Measurements from ENCODE around the gene JPH4. TPM values are rescaled to one million over a fixed set of nuclear protein-coding genes. Genes with fewer than 3 reads are reported as not detected.

JPH4 gene
- total RNA-seq, 2 donors from 2014 or later = 0.18 to 0.91 TPM

DNA sequence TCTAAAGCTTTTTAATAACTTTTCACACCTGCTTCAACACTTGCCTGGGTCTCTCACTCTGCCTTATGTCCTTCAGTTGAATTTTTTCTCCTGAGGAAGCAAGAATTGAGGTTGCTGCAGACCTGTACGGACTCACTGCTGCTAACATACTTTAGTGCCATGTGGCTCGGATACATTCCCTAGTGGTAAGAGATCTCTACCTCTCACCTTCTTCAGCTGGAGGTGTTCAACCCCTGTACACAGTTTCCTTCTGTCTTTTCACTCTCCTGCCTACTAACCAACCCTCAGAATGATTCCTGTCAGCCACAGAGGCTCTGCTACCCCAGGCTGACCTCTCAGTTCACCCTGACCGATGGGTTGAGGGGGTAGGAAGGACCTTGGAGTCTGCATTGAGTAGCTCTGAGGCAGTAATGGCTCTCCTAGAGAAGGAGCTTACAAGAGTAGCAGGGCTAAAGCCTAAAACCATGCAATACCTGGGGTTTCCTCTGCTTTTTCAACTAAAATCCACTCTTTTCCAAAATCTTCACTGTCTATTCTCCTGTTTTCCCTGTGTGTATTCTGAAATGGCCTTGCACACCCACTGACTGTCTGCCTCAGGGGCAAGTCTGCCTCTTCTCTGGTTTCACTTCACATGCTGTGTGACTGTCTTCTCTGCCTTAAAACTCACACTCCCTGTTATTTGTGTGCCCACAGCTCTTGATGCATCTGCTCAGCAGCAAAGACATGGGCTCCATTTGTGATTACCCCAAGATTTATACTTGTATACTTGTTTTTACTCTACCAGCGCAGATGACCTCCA is 43.5 kb upstream of the JPH4 start:
- H3K36me3 ChIP-seq (ENCODE audit: control insufficient read depth, insufficient read depth, low read length) = no peaks in the 10 kb centered on the region
- H3K9me3 ChIP-seq (ENCODE audit: control insufficient read depth, low read length) = peaks cover 73% of the 10 kb centered on the region
- WGBS, 2 experiments (ENCODE audit: insufficient coverage in 1 of 2, insufficient read length in 1 of 2) = 80 to 93% methylated on average over 3 to 4 of the region's 4 CpGs
- H3K4me3 ChIP-seq (ENCODE audit: low read length) = no peak overlapping the region
- TF ChIP-seq, protein P1, sequence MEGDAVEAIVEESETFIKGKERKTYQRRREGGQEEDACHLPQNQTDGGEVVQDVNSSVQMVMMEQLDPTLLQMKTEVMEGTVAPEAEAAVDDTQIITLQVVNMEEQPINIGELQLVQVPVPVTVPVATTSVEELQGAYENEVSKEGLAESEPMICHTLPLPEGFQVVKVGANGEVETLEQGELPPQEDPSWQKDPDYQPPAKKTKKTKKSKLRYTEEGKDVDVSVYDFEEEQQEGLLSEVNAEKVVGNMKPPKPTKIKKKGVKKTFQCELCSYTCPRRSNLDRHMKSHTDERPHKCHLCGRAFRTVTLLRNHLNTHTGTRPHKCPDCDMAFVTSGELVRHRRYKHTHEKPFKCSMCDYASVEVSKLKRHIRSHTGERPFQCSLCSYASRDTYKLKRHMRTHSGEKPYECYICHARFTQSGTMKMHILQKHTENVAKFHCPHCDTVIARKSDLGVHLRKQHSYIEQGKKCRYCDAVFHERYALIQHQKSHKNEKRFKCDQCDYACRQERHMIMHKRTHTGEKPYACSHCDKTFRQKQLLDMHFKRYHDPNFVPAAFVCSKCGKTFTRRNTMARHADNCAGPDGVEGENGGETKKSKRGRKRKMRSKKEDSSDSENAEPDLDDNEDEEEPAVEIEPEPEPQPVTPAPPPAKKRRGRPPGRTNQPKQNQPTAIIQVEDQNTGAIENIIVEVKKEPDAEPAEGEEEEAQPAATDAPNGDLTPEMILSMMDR (conservative IDR thresholded peaks at IDR 0.05) = no peak
- no peak overlapping the region for H3K27ac ChIP-seq (ENCODE audit: low read depth, low read length)
- Mint-ChIP-seq H3K27ac (no peak overlapping the region), H3K4me3 (no peak overlapping the region), H3K9me3 (peaks cover 68% of the 10 kb centered on the region), H3K27me3 (ENCODE audit: insufficient read depth) (peaks cover 15% of the 10 kb centered on the region), H3K4me1 (no peaks in the 10 kb centered on the region), H3K36me3 (ENCODE audit: low read depth) (no peaks in the 10 kb centered on the region)
- DNase-seq = no peak
- H3K27me3 ChIP-seq (ENCODE audit: control insufficient read depth, insufficient read depth, low read length, poor library complexity, severe bottlenecking) = no peaks in the 10 kb centered on the region
- H3K4me1 ChIP-seq (ENCODE audit: control insufficient read depth, insufficient read depth, low read length) = peaks cover 3% of the 10 kb centered on the region
- H3K9ac ChIP-seq (ENCODE audit: extremely low read depth, low read length, poor library complexity, severe bottlenecking) = no peak overlapping the region

DNA sequence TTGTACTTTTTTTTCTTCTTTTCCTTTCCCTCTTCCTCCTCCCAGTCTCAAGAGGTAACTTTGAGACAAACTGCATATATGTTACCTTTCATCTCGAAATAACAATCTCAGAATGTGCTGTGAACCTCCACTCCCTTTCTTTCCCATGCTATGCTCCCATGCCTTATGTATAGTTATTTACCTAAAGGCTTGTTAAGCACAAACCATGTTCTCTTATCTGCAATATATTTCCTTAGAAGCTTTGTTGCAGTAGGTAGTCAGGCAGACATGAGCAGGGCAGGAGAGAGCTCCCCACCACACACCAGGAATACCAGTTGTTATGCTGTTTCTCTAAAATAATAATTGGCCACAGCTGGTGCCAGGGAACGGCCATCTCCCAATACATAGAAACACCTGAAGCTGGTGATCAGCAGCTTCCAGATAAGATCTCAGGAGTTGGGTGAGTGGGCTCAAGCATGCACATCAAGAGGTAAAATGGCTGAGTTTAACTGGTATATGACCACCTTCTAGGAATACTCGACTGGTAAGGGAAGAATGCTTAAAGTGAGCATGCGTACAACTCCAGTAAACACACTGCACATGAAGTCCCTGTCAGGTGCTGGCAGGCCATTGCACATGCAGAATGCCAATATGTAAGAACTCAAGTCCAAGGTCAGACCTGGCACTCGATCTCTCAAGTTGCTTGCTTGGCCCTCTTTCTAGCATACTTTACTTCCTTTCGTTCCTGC is 42.8 kb upstream of the JPH4 start:
- DNase-seq = no peak
- H3K4me3 ChIP-seq (ENCODE audit: low read length) = no peak overlapping the region
- H3K27ac ChIP-seq (ENCODE audit: low read depth, low read length) = no peak overlapping the region
- no peaks in the 10 kb centered on the region for H3K27me3 ChIP-seq (ENCODE audit: control insufficient read depth, insufficient read depth, low read length, poor library complexity, severe bottlenecking)
- H3K9me3 ChIP-seq (ENCODE audit: control insufficient read depth, low read length) = peaks cover 65% of the 10 kb centered on the region
- Mint-ChIP-seq H3K36me3 (ENCODE audit: low read depth) (no peaks in the 10 kb centered on the region), H3K4me1 (peaks cover under 1% of the 10 kb centered on the region), H3K4me3 (no peak overlapping the region), H3K9me3 (peaks cover 60% of the 10 kb centered on the region), H3K27me3 (ENCODE audit: insufficient read depth) (peaks cover 15% of the 10 kb centered on the region), H3K27ac (no peak overlapping the region)
- H3K9ac ChIP-seq (ENCODE audit: extremely low read depth, low read length, poor library complexity, severe bottlenecking) = no peak overlapping the region
- H3K36me3 ChIP-seq (ENCODE audit: control insufficient read depth, insufficient read depth, low read length) = no peaks in the 10 kb centered on the region
- WGBS, 2 experiments (ENCODE audit: insufficient coverage in 1 of 2, insufficient read length in 1 of 2) = 68 to 70% methylated on average over 5 to 6 of the region's 6 CpGs
- TF ChIP-seq, protein P1 (conservative IDR thresholded peaks at IDR 0.05) = no peak
- H3K4me1 ChIP-seq (ENCODE audit: control insufficient read depth, insufficient read depth, low read length) = peaks cover 5% of the 10 kb centered on the region

DNA sequence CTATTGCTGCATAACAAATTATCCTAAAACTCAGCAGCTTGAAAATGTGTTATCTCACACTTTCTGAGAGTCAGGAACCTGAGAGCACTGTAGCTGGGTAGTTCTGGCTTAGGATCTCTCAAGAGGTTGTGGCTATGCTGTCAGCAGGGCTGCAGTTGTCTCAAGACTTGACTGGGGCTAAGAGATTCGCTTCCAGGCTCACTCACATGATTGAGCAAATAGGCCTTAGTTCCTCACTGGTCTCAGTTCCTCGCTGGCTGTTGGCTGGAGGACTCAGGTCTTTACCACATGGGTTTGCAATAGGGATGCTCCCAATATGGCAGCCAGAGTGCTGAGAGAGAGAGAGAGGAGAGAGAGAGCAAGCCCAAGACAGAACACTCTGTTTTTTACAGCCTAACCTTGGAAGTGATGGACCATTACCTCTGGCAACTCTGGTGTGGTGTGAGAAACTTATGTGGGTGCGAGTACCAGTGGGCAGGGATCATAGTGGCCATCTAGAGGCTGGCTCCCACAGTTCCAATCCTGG is 41.6 kb upstream of the JPH4 start:
- no peaks in the 10 kb centered on the region for H3K27me3 ChIP-seq (ENCODE audit: control insufficient read depth, insufficient read depth, low read length, poor library complexity, severe bottlenecking)
- Mint-ChIP-seq H3K9me3 (peaks cover 49% of the 10 kb centered on the region), H3K4me1 (peaks cover 3% of the 10 kb centered on the region), H3K27ac (no peak overlapping the region), H3K36me3 (ENCODE audit: low read depth) (no peaks in the 10 kb centered on the region), H3K4me3 (no peak overlapping the region), H3K27me3 (ENCODE audit: insufficient read depth) (peaks cover 15% of the 10 kb centered on the region)
- H3K4me3 ChIP-seq (ENCODE audit: low read length) = no peak overlapping the region
- DNase-seq = no peak
- TF ChIP-seq, protein P1 (conservative IDR thresholded peaks at IDR 0.05) = no peak
- H3K36me3 ChIP-seq (ENCODE audit: control insufficient read depth, insufficient read depth, low read length) = no peaks in the 10 kb centered on the region
- H3K9me3 ChIP-seq (ENCODE audit: control insufficient read depth, low read length) = peaks cover 54% of the 10 kb centered on the region
- peaks cover 6% of the 10 kb centered on the region for H3K4me1 ChIP-seq (ENCODE audit: control insufficient read depth, insufficient read depth, low read length)
- WGBS, 2 experiments (ENCODE audit: insufficient coverage in 1 of 2, insufficient read length in 1 of 2) = 56 to 83% methylated on average over 2 to 3 of the region's 3 CpGs
- no peak overlapping the region for H3K9ac ChIP-seq (ENCODE audit: extremely low read depth, low read length, poor library complexity, severe bottlenecking)
- no peak overlapping the region for H3K27ac ChIP-seq (ENCODE audit: low read depth, low read length)

Measured in endodermal cell (in vitro differentiated cells).